ENCODE measurements around the gene GNL3.

The GNL3 gene

GRCh38 chr3:52712291-52713212 is 26.7 kb downstream of the GNL3 start:
- H3K4me3 ChIP-seq (ENCODE audit: low read depth, low read length): no peak overlapping the region
- POLR2A ChIA-PET: no interaction called here
- CTCF ChIA-PET: no interaction called here
- no peak for DNase-seq (ENCODE audit: low read depth, low spot score)
- no peak for TF ChIP-seq CTCF (IDR thresholded peaks at IDR 0.05; ENCODE audit: insufficient read depth, low read length, missing control alignments)

- DNase-seq (ENCODE audit: low read depth, low spot score): no peak
- CTCF ChIA-PET: interaction anchor here (0.5 to 2.0 kb wide), 2 partner anchors 27 to 30 kb away, joined by 3 to 5 read pairs; no protein-coding TSS in a partner anchor
- POLR2A ChIA-PET: no interaction called here
- no peak for TF ChIP-seq CTCF (IDR thresholded peaks at IDR 0.05; ENCODE audit: insufficient read depth, low read length, missing control alignments)
- no peak overlapping the region for H3K4me3 ChIP-seq (ENCODE audit: low read depth, low read length)
Observed at GRCh38 chr3:52714335-52715302, 28.8 kb downstream of the GNL3 start.

GRCh38 chr3:52715714-52716305 is 30.0 kb downstream of the GNL3 start:
- no peak for TF ChIP-seq CTCF (IDR thresholded peaks at IDR 0.05; ENCODE audit: insufficient read depth, low read length, missing control alignments)
- ChIA-PET CTCF (interaction anchor here (2.0 kb wide), 1 partner anchor 26 kb away, joined by 5 read pairs; no protein-coding TSS in a partner anchor), POLR2A (interaction anchor here (1.5 kb wide), 1 partner anchor 10 kb away, joined by 5 read pairs; the partner anchor contains the start of genes GLT8D1 and SPCS1)
- no peak overlapping the region for H3K4me3 ChIP-seq (ENCODE audit: low read depth, low read length)
- no peak for DNase-seq (ENCODE audit: low read depth, low spot score)

GRCh38 chr3:52719618-52720017 is 33.8 kb downstream of the GNL3 start:
- no peak for DNase-seq (ENCODE audit: low read depth, low spot score)
- TF ChIP-seq CTCF (IDR thresholded peaks at IDR 0.05; ENCODE audit: insufficient read depth, low read length, missing control alignments): no peak
- CTCF ChIA-PET: interaction anchor here (1.1 to 1.7 kb wide), 4 partner anchors 10 to 353 kb away, joined by 3 to 5 read pairs (median 4); no protein-coding TSS in a partner anchor
- POLR2A ChIA-PET: no interaction called here
- no peak overlapping the region for H3K4me3 ChIP-seq (ENCODE audit: low read depth, low read length)

GRCh38 chr3:52721002-52721729 is 35.3 kb downstream of the GNL3 start:
- ChIA-PET CTCF (interaction anchor here (1.4 kb wide), 1 partner anchor 13 kb away, joined by 4 read pairs; no protein-coding TSS in a partner anchor), POLR2A (no interaction called here)
- no peak for DNase-seq (ENCODE audit: low read depth, low spot score)
- no peak overlapping the region for H3K4me3 ChIP-seq (ENCODE audit: low read depth, low read length)
- no peak for TF ChIP-seq CTCF (IDR thresholded peaks at IDR 0.05; ENCODE audit: insufficient read depth, low read length, missing control alignments)
